GM18508 (cell line): ENCODE data around the gene KATNA1.

Experiments
- ATAC-seq: cut with Tn5 transposase; IDR thresholded peaks from one replicate; pipeline ENCODE4 v1.9.1; 2021; ENCODE audit warnings: moderate number of reproducible peaks; ENCODE audit not compliant: insufficient read depth, unreplicated experiment

The KATNA1 gene

GRCh38 chr6:149545754-149546471 lies 102.6 kb downstream of the KATNA1 start, which contains the start of gene PPIL4:
Gene PPIL4, minus strand, starts transcription at chr6:149546043. Its CDS starts 38 bp downstream, at chr6:149546005.
- ATAC-seq: peak; percentile 57

GRCh38 chr6:149545258-149545753 lies 103.2 kb downstream of the KATNA1 start:
- ATAC-seq: no peak
